Endothelial cell of umbilical vein (primary cell): ENCODE measurements around the gene TK2. TPM values are rescaled to one million over a fixed set of nuclear protein-coding genes. Genes with fewer than 3 reads are reported as not detected.

Experiments used
- BruUV-seq: library from RNA; stranded (reverse); fragments of 400-500 nt; replicated peaks from 2 replicates; lab custom pipeline; 2021; lab: Mats Ljungman, UMichigan
- CTCF ChIA-PET: fragments of 300-600, 350-600 bp; sonication (Branson Sonifier 250); formaldehyde crosslinking; loops from one replicate; lab custom pipeline; 2021; ENCODE audit warnings: antibody characterized with exemption, inconsistent platforms; lab: Charles Lee
- POLR2A ChIA-PET: fragments of 300-600, 350-600 bp; sonication (Branson Sonifier 250); formaldehyde crosslinking; loops from one replicate; lab custom pipeline; 2021; ENCODE audit warnings: antibody characterized with exemption, inconsistent platforms; lab: Charles Lee
- DNase-seq: peaks from one replicate; pipeline ENCODE4 v3.0.0-alpha.2; 2011; ENCODE audit warnings: low read depth, low spot score
- FAIRE-seq: peaks from 2 replicates; lab custom pipeline; 2011; peaks lifted over from hg19 to GRCh38; lab: Jason Lieb, UNC
- H2AFZ ChIP-seq: 2 replicates; pipeline ENCODE4 v1.6.0; 2012; ENCODE audit warnings: low read depth, low read length, control low read depth, inconsistent platforms
- H3K27ac ChIP-seq: 2 replicates; pipeline ENCODE4 v1.5.1; 2011; ENCODE audit warnings: low read depth, mild to moderate bottlenecking, control low read depth, low read length, moderate library complexity; ENCODE audit not compliant: insufficient read depth
- H3K27me3 ChIP-seq, 2 experiments: 2 replicates each; pipeline versions ENCODE4 v1.6.0 to v1.6.1; 2011; ENCODE audit warnings: low read length in 2 of 2, mixed read lengths in 1 of 2; ENCODE audit not compliant: control insufficient read depth in 2 of 2, insufficient read depth in 2 of 2
- H3K36me3 ChIP-seq, 2 experiments: 2 replicates in 1 of 2; 3 replicates in 1 of 2; pipeline ENCODE4 v1.5.1; 2011; ENCODE audit warnings: low read length in 2 of 2, mild to moderate bottlenecking in 1 of 2, moderate library complexity in 1 of 2; ENCODE audit not compliant: control insufficient read depth in 2 of 2, insufficient read depth in 2 of 2; ENCODE audit errors: extremely low read depth in 1 of 2
- H3K4me1 ChIP-seq: 3 replicates; pipeline ENCODE4 v1.5.1; 2011; ENCODE audit warnings: mild to moderate bottlenecking, low read length; ENCODE audit not compliant: control insufficient read depth, insufficient read depth; ENCODE audit errors: extremely low read depth
- H3K4me2 ChIP-seq: 2 replicates; pipeline ENCODE4 v1.6.1; 2011; ENCODE audit warnings: low read length, control low read depth, mixed read lengths; ENCODE audit not compliant: insufficient read depth
- H3K4me3 ChIP-seq, 3 experiments: fragments of 200-600 bp in 1 of 3; sonication (generic), shearing (Covaris generic) in 1 of 3; replicated peaks in 1 of 3; 2 replicates each; pipeline ENCODE4 v1.5.1; 2011 to 2016; ENCODE audit warnings: control low read depth in 3 of 3, low read length in 3 of 3, mild to moderate bottlenecking in 2 of 3, inconsistent platforms in 1 of 3, low read depth in 1 of 3, moderate library complexity in 1 of 3; ENCODE audit not compliant: insufficient read depth in 1 of 3
- H3K79me2 ChIP-seq: 2 replicates; pipeline ENCODE4 v1.6.0; 2012; ENCODE audit warnings: low read length, inconsistent platforms; ENCODE audit not compliant: control insufficient read depth, insufficient read depth
- H3K9ac ChIP-seq: replicated peaks from 2 replicates; pipeline ENCODE3; 2011; ENCODE audit warnings: low read length, control low read depth; ENCODE audit not compliant: insufficient read depth; ENCODE audit errors: extremely low read depth
- H3K9me1 ChIP-seq: replicated peaks from 3 replicates; pipeline ENCODE4 v1.6.0; 2011; ENCODE audit warnings: mild to moderate bottlenecking, low read length; ENCODE audit not compliant: control insufficient read depth, insufficient read depth; ENCODE audit errors: extremely low read depth
- H3K9me3 ChIP-seq: replicated peaks from 2 replicates; pipeline ENCODE4 v1.5.1; 2012; ENCODE audit warnings: low read length, inconsistent platforms; ENCODE audit not compliant: control insufficient read depth, insufficient read depth
- H4K20me1 ChIP-seq: replicated peaks from 2 replicates; pipeline ENCODE3; 2011; ENCODE audit warnings: mild to moderate bottlenecking, low read length; ENCODE audit not compliant: control insufficient read depth, insufficient read depth; ENCODE audit errors: extremely low read depth
- EZH2 ChIP-seq: IDR thresholded peaks from 2 replicates; pipeline ENCODE4 v1.6.1; 2012; ENCODE audit warnings: borderline replicate concordance, low read depth, mild to moderate bottlenecking, moderate library complexity, low read length, inconsistent platforms; ENCODE audit not compliant: severe bottlenecking
- FOS ChIP-seq: IDR thresholded peaks from 2 replicates; pipeline ENCODE4 v1.6.1; 2011; ENCODE audit warnings: mild to moderate bottlenecking, low read length, moderate library complexity, borderline replicate concordance; ENCODE audit not compliant: insufficient read depth
- GATA2 ChIP-seq: IDR thresholded peaks from 2 replicates; pipeline ENCODE4 v1.7.0; 2011; ENCODE audit warnings: low read depth, mild to moderate bottlenecking, moderate library complexity, mixed read lengths, low read length; ENCODE audit not compliant: insufficient read length, insufficient read depth
- JUN ChIP-seq: IDR thresholded peaks from 2 replicates; pipeline ENCODE4 v1.6.1; 2011; ENCODE audit warnings: borderline replicate concordance, low read depth; ENCODE audit not compliant: insufficient read length, insufficient read depth
- MYC ChIP-seq: IDR thresholded peaks from one replicate; pipeline ENCODE4 v1.6.1; 2011; ENCODE audit warnings: mild to moderate bottlenecking, low read depth, low read length
- POLR2A ChIP-seq: IDR thresholded peaks from 2 replicates; pipeline ENCODE4 v1.6.1; 2012; ENCODE audit warnings: low read depth, mild to moderate bottlenecking, control low read depth, low read length
- POLR2AphosphoS5 ChIP-seq: IDR thresholded peaks from 2 replicates; pipeline ENCODE4 v1.6.1; 2012; ENCODE audit warnings: low read depth, mild to moderate bottlenecking, control low read depth, low read length, moderate library complexity; ENCODE audit not compliant: insufficient read depth
- dilution Hi-C: fragments of 300-500 bp; cut with MboI; formaldehyde crosslinking; loops from one replicate; pipeline ENCODE4 v1.15.0; 2019; ENCODE audit warnings: low sequenced_read_pairs; ENCODE audit not compliant: extremely low pct_ligation_motif_present
- intact Hi-C: fragments of 100-400 bp; cut with micrococcal nuclease; formaldehyde crosslinking; loops from one replicate; pipeline ENCODE4 v1.10.0; 2022
- polyA plus RNA-seq, 4 experiments: library from polyadenylated mRNA; depleted of rRNA in 3 of 4; stranded (reverse) in 3 of 4; unstranded in 1 of 4; fragments of >200 nt; gene quantifications; 2 replicates each; pipeline versions ENCODE4 v1.2.1 to v1.2.3, GENCODE V29; 2011 to 2012; ENCODE audit warnings: missing spikeins in 1 of 4
- total RNA-seq: library from RNA; stranded (reverse); gene quantifications from 2 replicates; pipeline ENCODE4 v1.2.3, GENCODE V29; 2021
- TF ChIP-seq, protein P1 (sequence below), 2 donors: IDR thresholded peaks; 1 replicate in 1 of 2; 2 replicates in 1 of 2; pipeline ENCODE4 v1.5.1; 2011; ENCODE audit warnings: low read length in 2 of 2, mild to moderate bottlenecking in 2 of 2, moderate library complexity in 2 of 2, control low read depth in 1 of 2, inconsistent platforms in 1 of 2, low read depth in 1 of 2; ENCODE audit not compliant: insufficient read depth in 1 of 2; ENCODE audit errors: extremely low read depth in 1 of 2
- TF ChIP-seq, protein P2 (sequence below): IDR thresholded peaks from 2 replicates; pipeline ENCODE4 v1.6.1; 2011; ENCODE audit not compliant: insufficient read depth, insufficient read length

Gene TK2
- total and polyA plus RNA-seq, 2 donors (not counting 3 experiments of a cell fraction or from before 2014, with no cell fraction given) = 12.1 to 25.2 TPM

DNA sequence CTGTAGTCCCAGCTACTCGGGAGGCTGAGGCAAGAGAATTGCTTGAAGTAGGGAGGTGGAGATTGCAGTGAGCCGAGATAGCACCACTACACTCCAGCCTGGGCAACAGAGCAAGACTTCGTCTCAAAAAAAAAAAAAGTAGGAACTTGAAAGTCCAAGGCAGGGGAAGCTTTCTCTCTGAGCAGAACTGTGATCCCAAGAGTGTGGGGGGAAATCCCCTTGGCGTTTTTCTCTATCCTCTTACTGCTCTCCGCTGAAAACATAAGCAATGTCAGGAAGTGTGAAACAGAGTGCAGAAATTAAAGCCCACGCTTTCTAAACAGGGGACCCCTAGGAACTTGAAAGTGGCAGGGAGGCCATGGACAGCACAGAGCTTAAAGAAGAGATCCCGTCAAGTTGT, 44.8 kb upstream of the TK2 start:
- ChIA-PET POLR2A (no interaction called here), CTCF (interaction anchor here (0.9 to 1.6 kb wide), 2 partner anchors 9 to 86 kb away, joined by 3 read pairs; no protein-coding TSS in a partner anchor)
- FAIRE-seq (no peak), DNase-seq (no peak)
- H3K9me1 ChIP-seq = no peaks in the 10 kb centered on the region
- no peak overlapping the region for H3K4me2 ChIP-seq
- no TSS peak for BruUV-seq
- H4K20me1 ChIP-seq = no peaks in the 10 kb centered on the region
- peaks cover 0 to 13% of the 10 kb centered on the region in 2 experiments for H3K27me3 ChIP-seq
- H2AFZ ChIP-seq = no peak overlapping the region
- intact Hi-C loops (no loop called here), dilution Hi-C loops (no loop called here)
- H3K27ac ChIP-seq = no peak overlapping the region
- no peaks in the 10 kb centered on the region for H3K79me2 ChIP-seq
- no peaks in the 10 kb centered on the region for H3K36me3 ChIP-seq
- TF ChIP-seq GATA2 (no peak), EZH2 (no peak), JUN (no peak), POLR2A (no peak), FOS (no peak), MYC (no peak), POLR2AphosphoS5 (no peak)
- TF ChIP-seq, protein P1, sequence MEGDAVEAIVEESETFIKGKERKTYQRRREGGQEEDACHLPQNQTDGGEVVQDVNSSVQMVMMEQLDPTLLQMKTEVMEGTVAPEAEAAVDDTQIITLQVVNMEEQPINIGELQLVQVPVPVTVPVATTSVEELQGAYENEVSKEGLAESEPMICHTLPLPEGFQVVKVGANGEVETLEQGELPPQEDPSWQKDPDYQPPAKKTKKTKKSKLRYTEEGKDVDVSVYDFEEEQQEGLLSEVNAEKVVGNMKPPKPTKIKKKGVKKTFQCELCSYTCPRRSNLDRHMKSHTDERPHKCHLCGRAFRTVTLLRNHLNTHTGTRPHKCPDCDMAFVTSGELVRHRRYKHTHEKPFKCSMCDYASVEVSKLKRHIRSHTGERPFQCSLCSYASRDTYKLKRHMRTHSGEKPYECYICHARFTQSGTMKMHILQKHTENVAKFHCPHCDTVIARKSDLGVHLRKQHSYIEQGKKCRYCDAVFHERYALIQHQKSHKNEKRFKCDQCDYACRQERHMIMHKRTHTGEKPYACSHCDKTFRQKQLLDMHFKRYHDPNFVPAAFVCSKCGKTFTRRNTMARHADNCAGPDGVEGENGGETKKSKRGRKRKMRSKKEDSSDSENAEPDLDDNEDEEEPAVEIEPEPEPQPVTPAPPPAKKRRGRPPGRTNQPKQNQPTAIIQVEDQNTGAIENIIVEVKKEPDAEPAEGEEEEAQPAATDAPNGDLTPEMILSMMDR (IDR thresholded peaks at IDR 0.05; ENCODE audit: extremely low read depth in 1 of 2, insufficient read depth in 1 of 2, low read depth in 1 of 2, low read length in 2 of 2) = no peak
- TF ChIP-seq, protein P2, sequence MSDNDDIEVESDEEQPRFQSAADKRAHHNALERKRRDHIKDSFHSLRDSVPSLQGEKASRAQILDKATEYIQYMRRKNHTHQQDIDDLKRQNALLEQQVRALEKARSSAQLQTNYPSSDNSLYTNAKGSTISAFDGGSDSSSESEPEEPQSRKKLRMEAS = no peak
- no peak overlapping the region for H3K9ac ChIP-seq
- no peaks in the 10 kb centered on the region for H3K4me1 ChIP-seq
- H3K9me3 ChIP-seq = no peaks in the 10 kb centered on the region
- H3K4me3 ChIP-seq = no peak overlapping the region
